Activated CD8-positive, alpha-beta T cell treated with anti-CD3 and anti-CD28 coated beads for 36 hours (primary cell): ENCODE results near the gene GPX6. TPM values are rescaled to one million over a fixed set of nuclear protein-coding genes. Genes with fewer than 3 reads are reported as not detected.

Source experiments
- ATAC-seq: fragments of 200-7000 bp; cut with Tn5 transposase; one replicate; pipeline ENCODE4 v1.10.0; 2021; ENCODE audit warnings: mild to moderate bottlenecking, moderate library complexity
- CTCF ChIA-PET: fragments of 350-600 bp; sonication (Branson Sonifier 250); formaldehyde crosslinking; loops from one replicate; lab custom pipeline; 2021; ENCODE audit warnings: antibody characterized with exemption; lab: Charles Lee
- POLR2A ChIA-PET: fragments of 350-600 bp; sonication (Branson Sonifier 250); formaldehyde crosslinking; loops from one replicate; lab custom pipeline; 2021; ENCODE audit warnings: antibody characterized with exemption; lab: Charles Lee
- DNase-seq: peaks from one replicate; pipeline ENCODE4 v3.0.0-alpha.2; 2020
- H3K27ac Mint-ChIP-seq: one replicate; pipeline ENCODE4 v1.8.0; 2021; ENCODE audit warnings: mild to moderate bottlenecking, mixed read lengths
- H3K27me3 Mint-ChIP-seq: one replicate; pipeline ENCODE4 v1.8.0; 2021; ENCODE audit warnings: mixed read lengths
- H3K36me3 Mint-ChIP-seq: one replicate; pipeline ENCODE4 v1.8.0; 2021; ENCODE audit warnings: low read depth, mixed read lengths
- H3K4me1 Mint-ChIP-seq: one replicate; pipeline ENCODE4 v1.8.0; 2021; ENCODE audit warnings: low read depth, mixed read lengths
- H3K4me3 Mint-ChIP-seq: one replicate; pipeline ENCODE4 v1.8.0; 2021; ENCODE audit warnings: mild to moderate bottlenecking, moderate library complexity, mixed read lengths
- H3K9me3 Mint-ChIP-seq: one replicate; pipeline ENCODE4 v1.8.0; 2021; ENCODE audit warnings: mixed read lengths
- CTCF ChIP-seq: fragments of 200-600 bp; IDR thresholded peaks from one replicate; pipeline ENCODE4 v1.8.0; 2022; ENCODE audit warnings: antibody characterized with exemption, mild to moderate bottlenecking
- intact Hi-C: fragments of 100-400 bp; cut with micrococcal nuclease; formaldehyde crosslinking; loops from one replicate; pipeline ENCODE4 v1.10.0; 2022
- total RNA-seq, 2 experiments: library from RNA; stranded (reverse); gene quantifications; one replicate each; pipeline ENCODE4 v1.2.3, GENCODE V29; 2021

The GPX6 gene
- total RNA-seq, 2 experiments from 2014 or later, result not detected

- DNase-seq (no peak), ATAC-seq (no peak)
- no peaks in the 10 kb centered on the region for H3K36me3 Mint-ChIP-seq
- ChIA-PET POLR2A (no interaction called here), CTCF (no interaction called here)
- intact Hi-C loops, result no loop called here
- H3K4me1 Mint-ChIP-seq, result no peaks in the 10 kb centered on the region
- no peak for TF ChIP-seq CTCF
- H3K27ac Mint-ChIP-seq, result no peak overlapping the region
- H3K4me3 Mint-ChIP-seq, result no peak overlapping the region
- H3K27me3 Mint-ChIP-seq, result peaks cover 31% of the 10 kb centered on the region
- peaks cover 4% of the 10 kb centered on the region for H3K9me3 Mint-ChIP-seq
Observed at GRCh38 chr6:28468056-28468455, 47.5 kb downstream of the GPX6 start.

DNA sequence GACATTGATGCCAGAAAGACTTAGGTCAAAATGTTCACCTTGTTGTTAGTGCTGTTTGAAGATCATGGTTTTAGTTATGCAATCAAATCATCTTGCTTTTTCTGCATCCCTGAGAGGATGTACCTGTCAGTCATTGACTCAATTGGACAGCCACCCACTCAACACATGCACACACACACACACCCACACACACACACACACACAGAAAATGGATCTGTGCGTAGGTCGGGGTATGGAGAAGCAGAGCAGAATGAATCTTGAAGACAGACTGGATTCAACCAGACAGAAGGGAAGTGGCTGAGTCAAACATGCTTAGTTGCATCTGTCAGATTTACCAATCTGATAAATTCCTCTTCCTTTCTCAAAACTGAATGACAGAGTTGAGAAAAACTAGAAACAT, 53.2 kb downstream of the GPX6 start:
- CTCF ChIA-PET, result interaction anchor here (0.6 kb wide), 1 partner anchor 50 kb away, joined by 3 read pairs; no protein-coding TSS in a partner anchor
- peak; percentile 33 for DNase-seq
- H3K4me1 Mint-ChIP-seq, result peaks cover 6% of the 10 kb centered on the region
- TF ChIP-seq CTCF, result no peak
- ATAC-seq, result peak; percentile 64
- peaks cover 29% of the 10 kb centered on the region for H3K27me3 Mint-ChIP-seq
- H3K4me3 Mint-ChIP-seq, result no peak overlapping the region
- no peaks in the 10 kb centered on the region for H3K36me3 Mint-ChIP-seq
- intact Hi-C loops, result no loop called here
- H3K27ac Mint-ChIP-seq, result no peak overlapping the region
- POLR2A ChIA-PET, result no interaction called here
- no peaks in the 10 kb centered on the region for H3K9me3 Mint-ChIP-seq

DNA sequence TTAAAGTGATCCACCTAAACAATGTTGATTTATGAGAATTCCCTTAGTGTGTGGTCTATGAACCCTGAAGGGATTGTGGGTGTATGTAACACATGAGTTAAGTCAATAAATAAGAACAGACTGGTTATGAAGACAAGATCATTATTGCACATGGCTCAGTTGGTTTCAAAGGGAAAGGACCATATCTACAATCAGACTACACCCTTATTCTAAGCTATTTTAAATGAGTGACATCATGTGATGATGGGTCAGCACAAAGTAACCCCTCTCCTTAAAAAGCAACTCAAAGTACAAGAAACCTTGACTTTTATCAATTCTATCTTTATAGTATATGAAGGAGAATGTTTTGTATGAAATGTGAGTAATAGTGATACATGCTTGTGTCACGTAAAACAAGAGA, 57.0 kb downstream of the GPX6 start:
- Mint-ChIP-seq H3K9me3 (no peaks in the 10 kb centered on the region), H3K36me3 (no peaks in the 10 kb centered on the region), H3K4me3 (no peak overlapping the region), H3K27me3 (peaks cover 27% of the 10 kb centered on the region), H3K27ac (no peak overlapping the region), H3K4me1 (peaks cover 6% of the 10 kb centered on the region)
- POLR2A ChIA-PET, result no interaction called here
- CTCF ChIA-PET, result no interaction called here
- no peak for DNase-seq
- ATAC-seq, result no peak
- intact Hi-C loops, result no loop called here
- TF ChIP-seq CTCF, result no peak

Other genes starting within 250 kb of the GPX6 start
- gene ZSCAN26, start 248.7 kb downstream of the GPX6 start, total RNA-seq, result 1 to 10 TPM; 3.6 to 3.8 TPM
- 1 to 10 TPM; 2.2 to 2.4 TPM for gene PGBD1, start 234.2 kb downstream of the GPX6 start, total RNA-seq
- 1 to 10 TPM; 1.6 to 2.0 TPM for gene ZSCAN31, start 179.6 kb downstream of the GPX6 start, total RNA-seq
- 1 to 10 TPM; 2.3 to 3.0 TPM for gene ZKSCAN3, start 165.8 kb downstream of the GPX6 start, total RNA-seq
- 1 to 10 TPM; 7.1 to 7.4 TPM for gene ZSCAN12, start 116.0 kb downstream of the GPX6 start, total RNA-seq
- 1 to 10 TPM; 1.1 to 1.6 TPM for gene ZSCAN23, start 72.3 kb downstream of the GPX6 start, total RNA-seq
- gene GPX5, start 10.1 kb upstream of the GPX6 start, total RNA-seq, result not detected